GM06990 (cell line): ENCODE measurements around the gene OLFML2A.
"Not testable (repeated sequence)": the region's sequence is repeated elsewhere in the genome, so short reads cannot be mapped to it uniquely, and the experiment has no call there.

Experiments
- DNase-seq: peaks from one replicate; pipeline ENCODE4 v3.0.0-alpha.2; 2011; ENCODE audit not compliant: insufficient read length; ENCODE audit errors: extremely low read depth
- H3K27me3 ChIP-seq: replicated peaks from 2 replicates; pipeline ENCODE4 v1.6.0; 2011; ENCODE audit warnings: low read length; ENCODE audit not compliant: control insufficient read depth, insufficient read depth
- H3K36me3 ChIP-seq: 2 replicates; pipeline ENCODE4 v1.5.1; 2011; ENCODE audit warnings: low read length; ENCODE audit not compliant: control insufficient read depth, insufficient read depth
- H3K4me3 ChIP-seq: replicated peaks from 2 replicates; pipeline ENCODE4 v1.5.1; 2011; ENCODE audit warnings: low read depth, mild to moderate bottlenecking, control low read depth, low read length
- CTCF ChIP-seq: IDR thresholded peaks from 2 replicates; pipeline ENCODE4 v1.5.1; 2011; ENCODE audit warnings: low read length, control low read depth, mild to moderate bottlenecking, inconsistent platforms; ENCODE audit not compliant: insufficient read depth, poor library complexity, severe bottlenecking

The OLFML2A gene

GRCh38 chr9:124770359-124771020, 6.4 kb upstream of the OLFML2A start:
- TF ChIP-seq CTCF: no peak
- H3K27me3 ChIP-seq: no peaks in the 10 kb centered on the region
- H3K4me3 ChIP-seq: peak overlapping the region; percentile 90
- peak; percentile 64 for DNase-seq
- no peaks in the 10 kb centered on the region for H3K36me3 ChIP-seq

GRCh38 chr9:124771021-124771866, 5.7 kb upstream of the OLFML2A start, which contains the start of gene NR6A1:
Gene NR6A1, minus strand, starts transcription at chr9:124771311.
- Histone ChIP-seq H3K36me3 (no peaks in the 10 kb centered on the region), H3K4me3 (peak within 1 kb of the TSS; percentile 90), H3K27me3 (no peaks in the 10 kb centered on the region)
- TF ChIP-seq CTCF: peak; percentile 21
- peak; percentile 96 for DNase-seq

GRCh38 chr9:124771867-124772679, 4.9 kb upstream of the OLFML2A start:
- Histone ChIP-seq H3K27me3 (no peaks in the 10 kb centered on the region; the same call in 1 of the 2 replicates), H3K36me3 (no peaks in the 10 kb centered on the region), H3K4me3 (peak overlapping the region; percentile 73)
- DNase-seq: peak; percentile 72
- peak; percentile 95 for TF ChIP-seq CTCF

- not testable (repeated sequence) for H3K27me3 ChIP-seq, H3K36me3 ChIP-seq, DNase-seq, H3K4me3 ChIP-seq
Measured at GRCh38 chr9:124772877-124773276, 4.1 kb upstream of the OLFML2A start.

GRCh38 chr9:124773473-124774128, 3.3 kb upstream of the OLFML2A start:
- no peaks in the 10 kb centered on the region for H3K36me3 ChIP-seq
- H3K27me3 ChIP-seq: no peaks in the 10 kb centered on the region; the same call in 1 of the 2 replicates
- H3K4me3 ChIP-seq: no peak overlapping the region
- no peak for TF ChIP-seq CTCF
- DNase-seq: no peak
